Mesothelial cell of epicardium (in vitro differentiated cells): ENCODE results near the gene ZNF446. TPM values are rescaled to one million over a fixed set of nuclear protein-coding genes. Genes with fewer than 3 reads are reported as not detected.
A peak's percentile ranks its signal among the peaks of the same experiment; 100 is the strongest.
"Not testable (repeated sequence)": the region's sequence is repeated elsewhere in the genome, so short reads cannot be mapped to it uniquely, and the experiment has no call there.

Experiments
- DNase-seq, 2 experiments: peaks; one replicate each; pipeline ENCODE4 v3.0.0; 2021; ENCODE audit warnings: low spot score in 2 of 2; ENCODE audit not compliant: unreplicated experiment in 2 of 2
- H3K27ac Mint-ChIP-seq: 2 replicates; pipeline ENCODE4 v1.8.0; 2021; ENCODE audit warnings: mixed read lengths
- H3K27me3 Mint-ChIP-seq: 2 replicates; pipeline ENCODE4 v1.8.0; 2021; ENCODE audit warnings: low read depth, mixed read lengths
- H3K36me3 Mint-ChIP-seq: 2 replicates; pipeline ENCODE4 v1.8.0; 2021; ENCODE audit warnings: mixed read lengths
- H3K4me1 Mint-ChIP-seq: 2 replicates; pipeline ENCODE4 v1.8.0; 2021; ENCODE audit warnings: mixed read lengths
- H3K4me3 Mint-ChIP-seq: 2 replicates; pipeline ENCODE4 v1.8.0; 2021; ENCODE audit warnings: mild to moderate bottlenecking, moderate library complexity, mixed read lengths
- H3K9me3 Mint-ChIP-seq: 2 replicates; pipeline ENCODE4 v1.8.0; 2021; ENCODE audit warnings: mixed read lengths
- CTCF ChIP-seq: fragments of 200-600 bp; sonication (generic); IDR thresholded peaks from one replicate; pipeline ENCODE4 v1.5.0; 2021; ENCODE audit warnings: antibody characterized with exemption; ENCODE audit not compliant: unreplicated experiment
- total RNA-seq: library from RNA; stranded (reverse); gene quantifications from 3 replicates; pipeline ENCODE4 v1.2.1, GENCODE V29; 2021

ZNF446 gene
- total RNA-seq, 1 donor from 2014 or later = 18.0 TPM

- Mint-ChIP-seq H3K27me3 (peaks cover 50% of the 10 kb centered on the region), H3K27ac (peak overlapping the region; percentile 94), H3K4me3 (peak overlapping the region; percentile 84), H3K9me3 (peaks cover 55% of the 10 kb centered on the region), H3K4me1 (peaks cover 13% of the 10 kb centered on the region), H3K36me3 (peaks cover 45% of the 10 kb centered on the region)
- TF ChIP-seq CTCF = no peak
- DNase-seq = no peak
Observed at GRCh38 chr19:58440556-58440955, 35.6 kb upstream of the ZNF446 start.

GRCh38 chr19:58442986-58443385 lies 33.2 kb upstream of the ZNF446 start:
- peaks cover 22% of the 10 kb centered on the region for H3K36me3 Mint-ChIP-seq
- DNase-seq, H3K4me3 Mint-ChIP-seq, H3K27ac Mint-ChIP-seq: not testable (repeated sequence)
- peaks cover 13% of the 10 kb centered on the region for H3K4me1 Mint-ChIP-seq
- peaks cover 38% of the 10 kb centered on the region for H3K9me3 Mint-ChIP-seq
- H3K27me3 Mint-ChIP-seq = peaks cover 64% of the 10 kb centered on the region

GRCh38 chr19:58448860-58449259 lies 27.3 kb upstream of the ZNF446 start:
- H3K4me1 Mint-ChIP-seq = peaks cover 17% of the 10 kb centered on the region
- not testable (repeated sequence) for DNase-seq, H3K4me3 Mint-ChIP-seq, H3K27ac Mint-ChIP-seq, H3K9me3 Mint-ChIP-seq, H3K36me3 Mint-ChIP-seq
- peaks cover 43% of the 10 kb centered on the region for H3K27me3 Mint-ChIP-seq

- not testable (repeated sequence) for H3K36me3 Mint-ChIP-seq, H3K4me3 Mint-ChIP-seq, DNase-seq, H3K9me3 Mint-ChIP-seq, H3K27ac Mint-ChIP-seq
- Mint-ChIP-seq H3K27me3 (peaks cover 32% of the 10 kb centered on the region), H3K4me1 (peaks cover 17% of the 10 kb centered on the region)
Observed at GRCh38 chr19:58449980-58450379, 26.2 kb upstream of the ZNF446 start.

GRCh38 chr19:58450856-58451357 lies 25.2 kb upstream of the ZNF446 start:
- Mint-ChIP-seq H3K4me3 (peak overlapping the region; percentile 80), H3K9me3 (peaks cover 7% of the 10 kb centered on the region), H3K27ac (peak overlapping the region; percentile 92), H3K36me3 (peaks cover 3% of the 10 kb centered on the region), H3K27me3 (peaks cover 26% of the 10 kb centered on the region), H3K4me1 (peaks cover 17% of the 10 kb centered on the region)
- TF ChIP-seq CTCF = no peak
- no peak for DNase-seq

- Mint-ChIP-seq H3K36me3 (peaks cover 3% of the 10 kb centered on the region), H3K4me3 (peak within 1 kb of the TSS; percentile 80), H3K27ac (peak within 1 kb of the TSS; percentile 92), H3K27me3 (peaks cover 21% of the 10 kb centered on the region), H3K9me3 (peaks cover 7% of the 10 kb centered on the region), H3K4me1 (peaks cover 17% of the 10 kb centered on the region)
- peak; percentile 91 to 96 for DNase-seq
- TF ChIP-seq CTCF = no peak
Observed at GRCh38 chr19:58451358-58452101, 24.6 kb upstream of the ZNF446 start, which contains the start of gene ZNF324B. ZNF324B (plus strand) TSS chr19:58451622; CDS start chr19:58453702, 2,080 bp downstream.

GRCh38 chr19:58453743-58454142 lies 22.4 kb upstream of the ZNF446 start:
- Mint-ChIP-seq H3K4me3 (no peak overlapping the region), H3K27me3 (peaks cover 7% of the 10 kb centered on the region), H3K36me3 (peaks cover 10% of the 10 kb centered on the region), H3K27ac (no peak overlapping the region), H3K9me3 (peaks cover 3% of the 10 kb centered on the region), H3K4me1 (peaks cover 17% of the 10 kb centered on the region)
- DNase-seq = no peak
- TF ChIP-seq CTCF = no peak
